Naive thymus-derived CD8-positive, alpha-beta T cell (primary cell): Measurements from ENCODE around the gene GRAP2. TPM values are rescaled to one million over a fixed set of nuclear protein-coding genes. Genes with fewer than 3 reads are reported as not detected.
"Not testable (repeated sequence)": the region's sequence is repeated elsewhere in the genome, so short reads cannot be mapped to it uniquely, and the experiment has no call there.

Experiments used
- ATAC-seq, 2 donors: fragments of 150-1000 bp; cut with Tn5 transposase in 1 of 2; sonication (Bioruptor Pico), chemical (Tn5 transposase) in 1 of 2; 1 replicate in 1 of 2; 2 replicates in 1 of 2; pipeline ENCODE4 v1.10.0; 2021; ENCODE audit warnings: mild to moderate bottlenecking in 2 of 2, moderate library complexity in 2 of 2
- POLR2A ChIA-PET: fragments of 350-600 bp; sonication (Branson Sonifier 250); formaldehyde crosslinking; loops from one replicate; lab custom pipeline; 2021; ENCODE audit warnings: antibody characterized with exemption; lab: Charles Lee
- DNase-seq, 10 donors: peaks; one replicate each; pipeline versions ENCODE4 v3.0.0 to v3.0.0-alpha.2; 2020 to 2022
- H3K27ac Mint-ChIP-seq, 10 donors: one replicate each; pipeline ENCODE4 v1.8.0; 2020 to 2022; ENCODE audit warnings: mild to moderate bottlenecking in 10 of 10, mixed read lengths in 10 of 10, moderate library complexity in 4 of 10, inconsistent platforms in 1 of 10
- H3K27me3 Mint-ChIP-seq, 5 donors: one replicate each; pipeline ENCODE4 v1.8.0; 2021 to 2022; ENCODE audit warnings: mixed read lengths in 5 of 5
- H3K36me3 Mint-ChIP-seq, 3 donors: one replicate each; pipeline ENCODE4 v1.8.0; 2020 to 2022; ENCODE audit warnings: mixed read lengths in 3 of 3, mild to moderate bottlenecking in 2 of 3, inconsistent platforms in 1 of 3
- H3K4me1 Mint-ChIP-seq, 4 donors: one replicate each; pipeline ENCODE4 v1.8.0; 2021 to 2022; ENCODE audit warnings: mixed read lengths in 4 of 4
- H3K4me3 Mint-ChIP-seq, 10 donors: one replicate each; pipeline ENCODE4 v1.8.0; 2020 to 2022; ENCODE audit warnings: mild to moderate bottlenecking in 10 of 10, mixed read lengths in 10 of 10, moderate library complexity in 6 of 10, inconsistent platforms in 1 of 10
- H3K9me3 Mint-ChIP-seq, 9 donors: one replicate each; pipeline ENCODE4 v1.8.0; 2020 to 2022; ENCODE audit warnings: mixed read lengths in 9 of 9, mild to moderate bottlenecking in 3 of 9, inconsistent platforms in 1 of 9, moderate library complexity in 1 of 9
- polyA plus RNA-seq, 3 donors: library from polyadenylated mRNA; unstranded; fragments of 300-500 nt; fragmentation: Illumina TruSeq; gene quantifications; one replicate each; pipeline ENCODE4 v1.2.3, GENCODE V29; 2021
- total RNA-seq, 8 experiments: library from RNA in 2 of 8; stranded (reverse) in 2 of 8; gene quantifications; one replicate each; pipeline ENCODE4 v1.2.3 and lab custom pipeline; 2021 to 2026

GRAP2 gene
- total RNA-seq (100 to 1,000 TPM; 202 TPM), polyA plus RNA-seq (100 to 1,000 TPM in 2 of 3 donors, 10 to 100 TPM in 1; 88.3 to 176 (median 133) TPM), total RNA-seq (lab: John Stamatoyannopoulos, UW) (103 to 233 (median 216) reads per million in 6 experiments)

- Mint-ChIP-seq H3K4me1 (peaks cover 12 to 36% (median 24%) of the 10 kb centered on the region in 4 donors), H3K27me3 (no peaks in the 10 kb centered on the region), H3K9me3 (no peaks in the 10 kb centered on the region), H3K27ac (peak within 1 kb of the TSS in 7 of 10 donors; percentile 93 to 100 (median 97)), H3K4me3 (peak within 1 kb of the TSS; percentile 79 to 99 (median 94)), H3K36me3 (peaks cover 28 to 32% (median 30%) of the 10 kb centered on the region in 3 donors)
- ATAC-seq (peak; percentile 91 to 94), DNase-seq (peak; percentile 28 to 91 (median 76))
- POLR2A ChIA-PET: interaction anchor here (0.5 to 7.1 kb wide), 16 partner anchors 9 to 403 kb away, joined by 3 to 58 read pairs (median 6); no protein-coding TSS in a partner anchor
Observed at GRCh38 chr22:39900306-39901227, at the start of gene GRAP2. Gene GRAP2 (plus strand): TSS chr22:39901084. CDS start chr22:39947107, 46,023 bp downstream.

- Mint-ChIP-seq H3K9me3 (no peaks in the 10 kb centered on the region), H3K27me3 (peaks cover 0 to 11% (median 3%) of the 10 kb centered on the region in 5 donors), H3K27ac (no peak overlapping the region), H3K36me3 (no peaks in the 10 kb centered on the region), H3K4me1 (peaks cover 0 to 23% (median 0%) of the 10 kb centered on the region in 4 donors), H3K4me3 (no peak overlapping the region)
- no peak for ATAC-seq
- POLR2A ChIA-PET: interaction anchor here (1.3 kb wide), 1 partner anchor 14 kb away, joined by 3 read pairs; no protein-coding TSS in a partner anchor
- no peak for DNase-seq
Observed at GRCh38 chr22:39851606-39852315, 49.1 kb upstream of the GRAP2 start.

- no peak for ATAC-seq
- POLR2A ChIA-PET: no interaction called here
- Mint-ChIP-seq H3K27me3 (peaks cover 0 to 11% (median 3%) of the 10 kb centered on the region in 5 donors), H3K4me1 (peaks cover 0 to 23% (median 0%) of the 10 kb centered on the region in 4 donors), H3K27ac (no peak overlapping the region), H3K36me3 (no peaks in the 10 kb centered on the region), H3K9me3 (no peaks in the 10 kb centered on the region), H3K4me3 (no peak overlapping the region)
- no peak for DNase-seq
Observed at GRCh38 chr22:39852799-39853198, 48.1 kb upstream of the GRAP2 start.

GRCh38 chr22:39856588-39856987 lies 44.3 kb upstream of the GRAP2 start:
- Mint-ChIP-seq H3K27ac (no peak overlapping the region), H3K36me3 (peaks cover 0 to 4% (median 0%) of the 10 kb centered on the region in 3 donors), H3K9me3 (no peaks in the 10 kb centered on the region), H3K27me3 (peaks cover 0 to 3% (median 2%) of the 10 kb centered on the region in 5 donors), H3K4me3 (no peak overlapping the region), H3K4me1 (peaks cover 0 to 40% (median 14%) of the 10 kb centered on the region in 4 donors)
- POLR2A ChIA-PET: interaction anchor here (0.7 kb wide), 1 partner anchor 324 kb away, joined by 6 read pairs; no protein-coding TSS in a partner anchor
- DNase-seq: no peak
- no peak for ATAC-seq

GRCh38 chr22:39859903-39860588 lies 40.8 kb upstream of the GRAP2 start:
- H3K4me1 Mint-ChIP-seq: peaks cover 0 to 29% (median 14%) of the 10 kb centered on the region in 4 donors
- H3K27me3 Mint-ChIP-seq: peaks cover 0 to 3% (median 0%) of the 10 kb centered on the region in 5 donors
- H3K9me3 Mint-ChIP-seq: no peaks in the 10 kb centered on the region
- ATAC-seq (peak; percentile 47 to 60), DNase-seq (peak in 2 of 10 donors; percentile 1 to 5)
- POLR2A ChIA-PET: no interaction called here
- peaks cover 0 to 4% (median 0%) of the 10 kb centered on the region in 3 donors for H3K36me3 Mint-ChIP-seq
- H3K27ac Mint-ChIP-seq: peak overlapping the region in 1 of 10 donors; percentile 1
- H3K4me3 Mint-ChIP-seq: peak overlapping the region in 2 of 10 donors; percentile 0 to 30

GRCh38 chr22:39868741-39869140 lies 32.1 kb upstream of the GRAP2 start:
- Mint-ChIP-seq H3K27ac (no peak overlapping the region), H3K4me3 (no peak overlapping the region), H3K4me1 (peaks cover 0 to 25% (median under 1%) of the 10 kb centered on the region in 4 donors), H3K9me3 (no peaks in the 10 kb centered on the region), H3K36me3 (peaks cover 0 to 4% (median 0%) of the 10 kb centered on the region in 3 donors), H3K27me3 (peaks cover 0 to 4% (median 0%) of the 10 kb centered on the region in 5 donors)
- ATAC-seq (no peak), DNase-seq (no peak)
- POLR2A ChIA-PET: interaction anchor here (0.7 kb wide), 1 partner anchor 30 kb away, joined by 3 read pairs; no protein-coding TSS in a partner anchor

GRCh38 chr22:39869797-39870196 lies 31.1 kb upstream of the GRAP2 start:
- H3K27me3 Mint-ChIP-seq, H3K9me3 Mint-ChIP-seq, H3K27ac Mint-ChIP-seq, H3K36me3 Mint-ChIP-seq, POLR2A ChIA-PET, H3K4me3 Mint-ChIP-seq, ATAC-seq, DNase-seq: not testable (repeated sequence)
- peaks cover 0 to 25% (median under 1%) of the 10 kb centered on the region in 4 donors for H3K4me1 Mint-ChIP-seq

- H3K4me3 Mint-ChIP-seq: no peak overlapping the region
- ATAC-seq: no peak
- POLR2A ChIA-PET: no interaction called here
- peaks cover 0 to 4% (median 0%) of the 10 kb centered on the region in 3 donors for H3K36me3 Mint-ChIP-seq
- peaks cover 0 to 4% (median 0%) of the 10 kb centered on the region in 5 donors for H3K27me3 Mint-ChIP-seq
- H3K9me3 Mint-ChIP-seq: no peaks in the 10 kb centered on the region
- no peak for DNase-seq
- peaks cover 0 to 21% (median under 1%) of the 10 kb centered on the region in 4 donors for H3K4me1 Mint-ChIP-seq
- no peak overlapping the region for H3K27ac Mint-ChIP-seq
Observed at GRCh38 chr22:39871008-39871798, 29.7 kb upstream of the GRAP2 start.

GRCh38 chr22:39872548-39872947 lies 28.3 kb upstream of the GRAP2 start:
- no peak for DNase-seq
- no peaks in the 10 kb centered on the region for H3K9me3 Mint-ChIP-seq
- peaks cover 0 to 12% (median under 1%) of the 10 kb centered on the region in 4 donors for H3K4me1 Mint-ChIP-seq
- ATAC-seq: no peak
- H3K36me3 Mint-ChIP-seq: peaks cover 0 to 4% (median 0%) of the 10 kb centered on the region in 3 donors
- H3K4me3 Mint-ChIP-seq: no peak overlapping the region
- no peak overlapping the region for H3K27ac Mint-ChIP-seq
- H3K27me3 Mint-ChIP-seq: peaks cover 0 to 3% (median 0%) of the 10 kb centered on the region in 5 donors
- POLR2A ChIA-PET: interaction anchor here (0.6 kb wide), 1 partner anchor 72 kb away, joined by 3 read pairs; no protein-coding TSS in a partner anchor

- POLR2A ChIA-PET: no interaction called here
- DNase-seq (no peak), ATAC-seq (no peak)
- H3K4me3 Mint-ChIP-seq: no peak overlapping the region
- no peaks in the 10 kb centered on the region for H3K4me1 Mint-ChIP-seq
- no peaks in the 10 kb centered on the region for H3K27me3 Mint-ChIP-seq
- peaks cover 0 to 4% (median 0%) of the 10 kb centered on the region in 3 donors for H3K36me3 Mint-ChIP-seq
- H3K9me3 Mint-ChIP-seq: no peaks in the 10 kb centered on the region
- no peak overlapping the region for H3K27ac Mint-ChIP-seq
Observed at GRCh38 chr22:39873965-39874364, 26.9 kb upstream of the GRAP2 start.

GRCh38 chr22:39875176-39875885 lies 25.6 kb upstream of the GRAP2 start:
- peak in 1 of 2 donors; percentile 68 for ATAC-seq
- H3K36me3 Mint-ChIP-seq, H3K4me1 Mint-ChIP-seq, POLR2A ChIA-PET, DNase-seq, H3K4me3 Mint-ChIP-seq, H3K9me3 Mint-ChIP-seq, H3K27ac Mint-ChIP-seq, H3K27me3 Mint-ChIP-seq: not testable (repeated sequence)
